Measurements from ENCODE around the gene SLC4A8. TPM values are rescaled to one million over a fixed set of nuclear protein-coding genes. Genes with fewer than 3 reads are reported as not detected.

Gene SLC4A8
- total and polyA plus RNA-seq, 8 donors: 0.29 to 9.7 (median 0.97) TPM

GRCh38 chr12:51525518-51525917 is 100.9 kb downstream of the SLC4A8 start:
- intact Hi-C loops (cut with DNase I; ENCODE audit: low total_unique reads): no loop called here
- Histone ChIP-seq H3K4me1 (peaks cover 0 to 7% (median 5%) of the 10 kb centered on the region in 4 donors), H3K9me3 (no peaks in the 10 kb centered on the region), H3K27ac (no peak overlapping the region), H3K36me3 (no peaks in the 10 kb centered on the region), H3K27me3 (peaks cover 0 to 26% (median 0%) of the 10 kb centered on the region in 3 donors), H3K4me3 (no peak overlapping the region)
- no peak for TF ChIP-seq EP300 (IDR thresholded peaks at IDR 0.05)
- TF ChIP-seq, protein P1, sequence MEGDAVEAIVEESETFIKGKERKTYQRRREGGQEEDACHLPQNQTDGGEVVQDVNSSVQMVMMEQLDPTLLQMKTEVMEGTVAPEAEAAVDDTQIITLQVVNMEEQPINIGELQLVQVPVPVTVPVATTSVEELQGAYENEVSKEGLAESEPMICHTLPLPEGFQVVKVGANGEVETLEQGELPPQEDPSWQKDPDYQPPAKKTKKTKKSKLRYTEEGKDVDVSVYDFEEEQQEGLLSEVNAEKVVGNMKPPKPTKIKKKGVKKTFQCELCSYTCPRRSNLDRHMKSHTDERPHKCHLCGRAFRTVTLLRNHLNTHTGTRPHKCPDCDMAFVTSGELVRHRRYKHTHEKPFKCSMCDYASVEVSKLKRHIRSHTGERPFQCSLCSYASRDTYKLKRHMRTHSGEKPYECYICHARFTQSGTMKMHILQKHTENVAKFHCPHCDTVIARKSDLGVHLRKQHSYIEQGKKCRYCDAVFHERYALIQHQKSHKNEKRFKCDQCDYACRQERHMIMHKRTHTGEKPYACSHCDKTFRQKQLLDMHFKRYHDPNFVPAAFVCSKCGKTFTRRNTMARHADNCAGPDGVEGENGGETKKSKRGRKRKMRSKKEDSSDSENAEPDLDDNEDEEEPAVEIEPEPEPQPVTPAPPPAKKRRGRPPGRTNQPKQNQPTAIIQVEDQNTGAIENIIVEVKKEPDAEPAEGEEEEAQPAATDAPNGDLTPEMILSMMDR (IDR thresholded peaks at IDR 0.05): no peak
- no peak for TF ChIP-seq POLR2A (IDR thresholded peaks at IDR 0.05)
- no peak for TF ChIP-seq POLR2AphosphoS5 (IDR thresholded peaks at IDR 0.05)
- DNase-seq: no peak
- 92 to 97% (median 93%) methylated on average over 8 to 11 of the region's 11 CpGs for WGBS, 5 donors

- intact Hi-C loops (cut with DNase I; ENCODE audit: low total_unique reads): no loop called here
- WGBS, 5 donors: 73 to 95% (median 85%) methylated on average over 3 of the region's 3 CpGs
- Histone ChIP-seq H3K27ac (no peak overlapping the region), H3K4me1 (peaks cover 0 to 15% (median 9%) of the 10 kb centered on the region in 4 donors), H3K27me3 (peaks cover 0 to 47% (median 0%) of the 10 kb centered on the region in 3 donors), H3K9me3 (no peaks in the 10 kb centered on the region), H3K36me3 (no peaks in the 10 kb centered on the region), H3K4me3 (no peak overlapping the region)
- TF ChIP-seq EP300 (IDR thresholded peaks at IDR 0.05): no peak
- TF ChIP-seq, protein P1 (IDR thresholded peaks at IDR 0.05): no peak
- no peak for TF ChIP-seq POLR2AphosphoS5 (IDR thresholded peaks at IDR 0.05)
- no peak for TF ChIP-seq POLR2A (IDR thresholded peaks at IDR 0.05)
- DNase-seq: no peak
Observed at GRCh38 chr12:51527966-51528365, 103.3 kb downstream of the SLC4A8 start.

DNA sequence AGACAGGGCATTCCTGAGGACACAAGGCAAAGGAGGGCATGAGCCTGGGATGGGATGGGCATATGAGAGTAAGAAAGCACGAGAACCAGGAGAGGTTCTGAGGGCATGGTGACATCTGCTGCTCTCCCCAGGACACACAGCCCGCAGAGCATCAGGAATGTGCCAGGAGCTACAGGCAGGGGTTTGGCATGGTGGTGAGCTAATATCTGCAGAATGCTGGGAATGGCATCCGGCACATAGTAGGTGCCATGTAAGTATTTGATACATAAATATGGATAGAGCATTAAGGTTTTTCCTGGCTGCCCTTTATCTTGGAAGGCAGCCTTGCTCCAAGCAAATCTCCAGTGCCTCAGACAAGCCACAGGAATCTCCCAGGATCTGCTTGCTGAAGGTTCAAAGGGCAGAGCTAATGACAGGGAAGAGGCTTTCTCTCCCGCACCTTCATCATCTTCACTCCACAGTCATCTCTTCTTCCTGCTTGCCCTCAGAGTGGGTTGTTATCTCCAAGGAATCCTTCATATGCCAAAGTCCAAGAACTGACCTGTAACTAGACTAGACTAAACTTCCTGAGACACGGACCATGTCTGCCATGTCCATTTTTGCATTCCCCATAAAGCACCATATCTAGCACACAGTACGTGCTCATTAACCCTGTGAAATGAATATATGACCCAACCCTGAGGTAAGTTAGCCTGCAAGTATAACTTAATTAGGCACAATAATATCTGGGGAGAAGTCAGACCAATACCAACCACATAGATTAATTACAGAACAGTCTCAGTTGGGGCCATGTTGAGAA is 104.4 kb downstream of the SLC4A8 start:
- no peak for DNase-seq

DNA sequence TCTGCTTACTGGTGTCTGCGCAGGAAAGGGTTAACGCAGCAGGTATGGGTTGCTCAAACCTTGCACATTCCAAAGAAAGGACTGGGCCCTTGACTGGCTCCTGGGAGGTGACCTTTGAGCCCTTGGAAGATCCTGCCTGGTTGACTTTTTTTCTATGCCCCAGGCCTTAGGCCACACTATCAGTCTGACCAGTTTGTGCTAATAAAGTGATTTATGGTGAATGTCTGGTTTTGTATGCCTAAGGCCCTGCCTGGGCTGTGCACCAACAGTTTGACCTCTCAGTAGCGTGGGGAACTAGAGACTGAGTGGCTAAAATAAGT is 105.0 kb downstream of the SLC4A8 start:
- Histone ChIP-seq H3K4me1 (peaks cover 0 to 12% (median 6%) of the 10 kb centered on the region in 4 donors), H3K9me3 (no peaks in the 10 kb centered on the region), H3K27me3 (peaks cover 0 to 54% (median 0%) of the 10 kb centered on the region in 3 donors), H3K4me3 (no peak overlapping the region), H3K36me3 (no peaks in the 10 kb centered on the region), H3K27ac (no peak overlapping the region)
- 77 to 88% (median 87%) methylated on average over 3 of the region's 3 CpGs for WGBS, 5 donors
- DNase-seq: no peak
- TF ChIP-seq POLR2A (IDR thresholded peaks at IDR 0.05): no peak
- no peak for TF ChIP-seq EP300 (IDR thresholded peaks at IDR 0.05)
- no peak for TF ChIP-seq POLR2AphosphoS5 (IDR thresholded peaks at IDR 0.05)
- TF ChIP-seq, protein P1 (IDR thresholded peaks at IDR 0.05): no peak
- intact Hi-C loops (cut with DNase I; ENCODE audit: low total_unique reads): no loop called here

More for the DNA sequence above, 104.4 kb downstream of the SLC4A8 start:
- Histone ChIP-seq H3K27me3 (peaks cover 0 to 53% (median 0%) of the 10 kb centered on the region in 3 donors), H3K27ac (no peak overlapping the region), H3K36me3 (no peaks in the 10 kb centered on the region), H3K4me1 (peaks cover 0 to 15% (median 9%) of the 10 kb centered on the region in 4 donors), H3K4me3 (no peak overlapping the region), H3K9me3 (no peaks in the 10 kb centered on the region)
- intact Hi-C loops (cut with DNase I; ENCODE audit: low total_unique reads): no loop called here
- no peak for TF ChIP-seq POLR2AphosphoS5 (IDR thresholded peaks at IDR 0.05)
- TF ChIP-seq, protein P1 (IDR thresholded peaks at IDR 0.05): no peak
- 76 to 90% (median 87%) methylated on average over 6 of the region's 6 CpGs for WGBS, 5 donors
